GM18873 (cell line): ENCODE results near the gene PARM1.

Experiments used
- ATAC-seq: cut with Tn5 transposase; IDR thresholded peaks from one replicate; pipeline ENCODE4 v1.9.1; 2021; ENCODE audit warnings: mild to moderate bottlenecking, moderate library complexity, moderate number of reproducible peaks; ENCODE audit not compliant: unreplicated experiment, low FRiP score

Gene PARM1

DNA sequence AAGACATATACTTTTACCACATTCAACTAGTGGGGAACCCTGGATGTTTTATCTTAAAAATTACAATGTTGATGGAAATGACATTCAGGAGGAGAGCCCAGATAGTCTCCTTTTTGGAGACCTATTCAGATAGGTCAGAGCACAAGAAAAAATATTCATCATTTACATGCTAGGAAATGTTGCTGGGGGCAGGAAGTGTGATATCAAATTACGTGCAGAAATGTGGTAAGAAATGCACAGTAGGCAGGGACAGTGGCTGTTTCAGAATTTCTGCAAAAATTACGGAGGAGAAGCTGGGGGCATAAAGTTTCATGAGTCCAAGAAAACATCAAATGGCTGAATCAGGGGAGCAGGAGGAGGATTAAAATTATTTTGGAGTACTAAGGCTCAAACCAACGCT, 8.2 kb downstream of the PARM1 start:
- ATAC-seq = no peak

DNA sequence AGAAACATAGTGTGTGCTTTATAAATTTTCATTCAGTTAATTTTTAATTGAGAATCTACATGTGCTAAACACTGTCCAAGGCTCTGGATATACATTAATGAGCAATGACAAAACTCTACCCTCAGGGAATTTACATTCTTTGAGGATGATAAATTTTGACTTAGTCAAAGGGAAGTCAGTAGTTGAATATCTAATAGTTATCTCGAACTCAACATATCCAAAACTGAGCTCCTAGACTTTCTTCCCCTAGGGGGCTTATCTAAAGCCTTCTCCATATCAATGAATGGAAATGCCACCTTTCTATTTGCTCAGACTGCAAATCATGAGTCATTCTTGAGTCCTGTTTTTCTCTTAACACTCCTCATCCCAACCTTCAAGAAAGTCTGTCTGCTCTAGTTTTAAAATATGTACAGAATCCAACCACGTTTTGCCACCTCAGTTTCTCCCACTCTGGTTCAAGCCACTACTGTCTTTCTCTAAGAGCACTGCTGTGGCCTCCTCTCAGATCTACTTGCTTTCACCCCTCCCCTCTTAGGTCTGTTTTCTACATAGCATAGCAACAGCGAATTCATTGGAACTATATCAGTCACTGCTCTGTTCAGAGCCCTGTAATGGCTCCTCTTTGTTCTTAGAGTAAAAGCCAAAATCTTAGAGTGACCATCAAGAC, 9.5 kb downstream of the PARM1 start:
- ATAC-seq = no peak

DNA sequence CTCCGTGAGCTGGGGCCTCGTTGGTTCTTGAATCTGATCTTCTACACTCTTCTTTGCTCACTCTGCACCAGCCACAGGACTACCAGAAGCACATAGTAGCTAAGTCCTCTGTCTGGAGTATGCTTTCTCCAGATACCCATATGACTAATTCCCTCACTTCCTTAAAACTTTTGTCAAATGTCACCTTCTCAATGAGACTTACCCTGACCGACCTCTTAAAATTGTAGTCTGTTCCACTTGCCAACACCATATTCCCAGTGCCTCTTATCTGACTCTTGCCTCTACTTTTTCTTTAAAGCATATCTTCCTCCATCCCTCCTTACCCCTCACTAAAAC, 10.0 kb downstream of the PARM1 start:
- ATAC-seq = no peak

DNA sequence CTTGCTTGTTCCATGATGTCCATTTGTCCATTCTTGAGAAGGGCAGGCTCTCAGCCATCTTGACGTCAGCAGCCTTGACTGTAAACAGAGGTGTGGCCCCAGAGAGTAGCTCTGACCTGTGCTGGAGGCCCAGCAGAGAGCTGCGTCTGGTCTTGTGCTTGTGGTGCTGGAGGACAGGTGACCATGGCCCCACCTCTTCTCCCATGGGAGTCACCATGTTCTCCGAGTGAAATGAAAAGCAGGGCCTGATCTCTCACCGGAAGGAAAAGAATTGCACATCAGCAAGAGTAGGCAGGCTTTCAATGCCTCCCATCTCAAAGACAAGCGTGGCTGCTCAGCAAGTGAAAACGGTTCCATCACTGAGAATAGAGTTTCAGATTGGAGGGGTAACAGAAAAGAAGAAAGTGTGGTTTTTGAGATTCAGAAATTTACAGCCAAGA, 11.5 kb downstream of the PARM1 start:
- no peak for ATAC-seq

DNA sequence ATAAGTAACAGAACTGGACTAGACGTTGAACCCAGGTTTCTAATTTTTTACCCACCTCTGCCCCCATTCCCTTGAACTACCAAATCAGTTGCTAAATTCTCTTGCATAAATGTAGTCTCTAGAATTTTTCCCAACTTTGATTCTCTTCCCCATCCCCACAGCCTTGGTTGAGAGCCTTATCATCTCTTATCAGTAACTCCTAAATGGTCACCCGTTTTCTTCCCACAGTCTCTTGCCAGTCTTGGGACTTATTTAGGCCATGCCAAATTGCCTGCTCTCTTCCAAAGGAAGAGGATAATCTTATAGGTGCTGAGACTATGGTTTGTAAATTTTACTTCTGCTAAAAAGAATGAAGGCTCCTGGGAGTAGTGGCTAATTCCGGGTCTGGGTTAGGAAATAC, 13.3 kb downstream of the PARM1 start:
- ATAC-seq = no peak

DNA sequence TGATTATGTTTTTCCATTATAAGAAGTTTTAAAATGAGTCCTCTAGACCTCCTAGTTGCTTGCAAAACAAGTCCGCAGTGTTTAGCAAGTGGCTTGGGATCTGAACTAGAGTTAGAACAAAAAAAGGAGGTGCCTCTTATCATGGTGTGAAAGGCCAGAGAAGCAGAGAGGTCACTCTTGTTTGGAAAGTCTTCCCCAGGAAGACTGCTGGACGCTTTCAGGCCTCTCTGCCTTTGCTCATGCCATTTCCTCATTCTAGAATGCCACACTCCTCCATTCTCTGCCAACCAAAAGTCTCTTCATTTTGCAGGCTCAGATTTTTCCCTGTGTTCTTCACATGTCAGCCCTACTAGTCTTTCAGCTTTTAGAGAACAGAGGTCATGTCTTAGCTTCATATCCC, 14.9 kb downstream of the PARM1 start:
- no peak for ATAC-seq

DNA sequence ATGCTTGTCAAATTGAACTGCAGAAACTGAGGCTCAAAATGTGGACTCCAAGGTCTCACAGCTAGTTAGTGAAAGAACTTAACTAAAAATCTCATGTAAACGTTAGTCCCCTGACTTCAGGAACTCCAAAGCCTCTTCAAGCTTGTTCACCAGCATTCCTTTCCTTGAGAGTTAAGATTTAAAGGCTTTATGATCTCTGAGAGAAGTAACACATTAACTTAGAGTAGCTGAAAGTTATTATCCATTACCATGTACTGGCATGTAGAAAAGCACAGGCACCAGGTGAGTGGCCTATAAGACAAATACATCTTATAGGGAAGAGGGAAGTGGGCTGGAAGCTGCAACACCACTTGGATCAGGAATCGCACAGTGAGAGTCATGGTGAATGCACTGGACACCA, 15.3 kb downstream of the PARM1 start:
- ATAC-seq = no peak

DNA sequence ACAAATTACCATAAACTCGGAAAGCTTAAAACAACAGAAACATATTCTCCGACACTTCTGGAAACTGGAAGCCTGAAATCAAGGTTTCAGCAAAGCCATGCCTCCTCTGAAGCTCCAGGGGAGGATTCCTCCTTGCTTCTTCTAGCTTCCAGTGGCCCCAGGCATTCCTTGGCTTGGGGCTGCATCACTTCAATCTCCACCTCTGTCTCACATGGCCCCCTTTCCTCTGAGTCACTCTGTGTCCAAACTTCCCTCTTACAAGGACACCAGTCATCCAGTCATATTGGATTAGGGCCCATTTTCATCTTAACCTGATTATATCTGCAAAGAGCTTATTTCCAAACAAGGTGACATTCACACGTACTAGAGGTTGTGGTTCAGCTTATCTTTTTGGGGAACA, 17.3 kb downstream of the PARM1 start:
- no peak for ATAC-seq

DNA sequence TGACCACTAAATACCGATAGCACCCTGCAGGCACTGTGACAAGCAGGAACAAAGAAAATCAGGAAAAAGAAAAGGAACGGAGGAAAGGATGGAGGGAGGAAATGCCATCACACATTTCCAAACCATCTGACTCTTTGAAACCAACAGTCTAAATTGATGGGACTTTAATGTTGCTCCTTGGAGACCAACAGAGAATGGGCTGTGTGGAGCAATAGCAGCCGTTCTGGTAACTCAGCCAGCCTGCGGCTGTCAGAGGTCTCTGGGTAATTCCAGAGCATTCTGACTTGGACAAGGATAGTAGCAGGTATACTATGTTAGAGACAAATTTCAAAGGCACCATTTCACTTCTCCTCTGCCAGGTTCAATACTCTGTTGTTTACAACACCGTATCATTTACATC, 18.0 kb downstream of the PARM1 start:
- ATAC-seq = no peak

DNA sequence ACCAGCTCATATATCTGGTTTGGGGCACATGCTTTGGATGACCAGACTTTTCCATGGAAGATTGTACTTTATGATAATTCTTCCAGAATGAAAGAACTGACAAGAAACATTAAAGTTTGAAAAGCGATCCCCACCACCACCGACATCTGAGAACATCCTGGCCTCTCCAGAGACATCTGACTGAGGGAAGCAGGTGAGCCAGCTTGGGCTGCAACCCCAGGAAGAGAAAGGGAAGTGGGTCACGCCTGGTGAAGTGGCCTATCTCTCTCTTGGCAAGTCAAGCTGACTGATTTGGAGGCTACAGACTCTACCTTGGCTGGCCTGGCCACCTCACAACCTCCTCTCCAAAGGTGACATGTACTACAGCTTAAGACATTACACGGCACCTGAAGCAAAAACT, 20.7 kb downstream of the PARM1 start:
- no peak for ATAC-seq

DNA sequence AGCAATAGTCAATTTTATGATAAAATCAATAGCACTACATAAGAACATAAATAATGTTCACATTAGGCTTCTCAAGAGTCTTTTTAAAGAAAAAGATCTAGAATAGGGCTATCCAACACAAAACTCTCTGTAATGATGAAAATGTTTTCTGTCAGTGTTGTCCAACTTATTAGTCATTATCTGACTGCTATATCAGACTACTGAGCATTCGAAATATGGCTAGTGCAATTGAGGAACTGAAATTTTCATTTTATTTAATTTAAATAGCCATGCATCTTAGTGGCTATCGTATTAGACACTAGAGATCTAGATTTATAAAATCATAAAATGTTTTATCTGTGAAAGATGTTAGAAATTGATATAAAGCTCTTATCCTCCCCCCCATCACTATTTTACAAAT, 26.0 kb downstream of the PARM1 start:
- ATAC-seq = no peak

DNA sequence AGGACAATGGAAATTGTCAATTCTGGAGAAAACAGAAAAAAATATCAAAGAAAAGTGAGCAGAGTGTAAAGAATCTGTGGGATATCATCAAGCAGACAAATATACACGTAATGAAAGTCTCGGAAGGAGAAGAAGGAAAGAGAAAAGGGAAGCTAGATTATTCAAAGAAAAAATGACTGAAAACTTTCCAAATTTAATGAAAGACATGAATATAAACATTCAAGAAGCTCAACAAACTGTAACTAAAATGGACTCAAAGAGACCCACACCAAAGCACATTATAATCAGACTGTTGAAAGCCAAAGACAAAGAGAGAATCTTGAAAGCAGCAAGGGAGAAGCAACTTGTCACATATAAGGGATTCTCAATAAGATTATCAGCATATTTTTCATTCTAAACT, 28.3 kb downstream of the PARM1 start:
- ATAC-seq = no peak

DNA sequence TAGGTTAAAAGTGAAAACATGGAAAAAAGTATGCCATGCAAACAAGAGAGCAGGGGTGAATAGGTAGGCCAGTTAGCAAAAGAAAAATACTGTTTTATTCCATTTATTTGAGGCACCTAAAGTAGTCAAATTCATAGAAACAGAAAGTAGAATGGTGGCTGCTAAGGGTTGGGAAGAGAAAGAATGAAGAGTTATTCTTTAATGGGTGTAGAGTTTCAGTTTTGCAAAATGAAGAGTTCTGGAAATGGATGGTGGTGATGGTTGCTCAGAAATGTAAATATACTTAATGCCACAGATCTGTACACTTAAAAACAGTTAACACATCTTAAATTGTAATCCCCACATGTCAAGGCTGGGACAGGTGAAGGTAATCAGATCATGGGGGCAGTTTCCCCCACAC, 29.7 kb downstream of the PARM1 start:
- ATAC-seq = no peak

DNA sequence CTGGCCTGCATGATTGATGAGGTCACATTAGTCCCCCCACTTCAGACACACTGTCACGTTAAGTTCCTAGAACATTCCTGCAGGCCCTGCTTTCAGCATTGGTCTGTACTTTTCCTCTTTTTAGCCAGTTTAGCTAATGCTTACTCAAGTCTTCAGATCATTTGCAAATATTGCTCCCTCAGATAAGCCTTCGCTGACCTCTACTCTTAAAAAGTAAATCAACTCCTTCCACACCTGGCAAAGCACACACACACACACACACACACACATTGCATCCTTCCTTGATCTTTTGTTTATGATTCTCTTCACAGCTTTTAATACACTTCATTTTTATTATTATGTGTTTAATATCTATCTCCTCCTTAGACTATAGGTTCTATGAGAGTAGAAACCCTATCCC, 31.4 kb downstream of the PARM1 start:
- no peak for ATAC-seq

DNA sequence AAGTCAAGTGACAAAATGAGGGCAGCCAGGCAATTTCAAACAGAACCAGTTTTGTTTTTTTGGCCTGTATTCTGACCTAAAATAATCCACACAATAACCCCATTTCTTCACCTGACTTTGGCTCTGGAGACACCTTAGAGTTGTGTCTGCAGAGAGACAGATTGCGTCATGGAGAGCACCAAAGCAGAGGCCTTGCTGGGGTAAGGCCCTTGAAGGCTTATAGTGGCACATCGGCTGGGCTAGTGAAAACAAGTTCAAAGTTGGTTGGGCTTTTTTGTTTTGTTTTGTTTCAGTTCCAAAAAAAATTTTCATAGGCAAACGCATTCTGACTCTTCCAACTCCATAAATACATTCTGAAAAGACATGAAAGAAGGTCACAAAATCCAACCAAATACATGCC, 34.4 kb downstream of the PARM1 start:
- no peak for ATAC-seq

DNA sequence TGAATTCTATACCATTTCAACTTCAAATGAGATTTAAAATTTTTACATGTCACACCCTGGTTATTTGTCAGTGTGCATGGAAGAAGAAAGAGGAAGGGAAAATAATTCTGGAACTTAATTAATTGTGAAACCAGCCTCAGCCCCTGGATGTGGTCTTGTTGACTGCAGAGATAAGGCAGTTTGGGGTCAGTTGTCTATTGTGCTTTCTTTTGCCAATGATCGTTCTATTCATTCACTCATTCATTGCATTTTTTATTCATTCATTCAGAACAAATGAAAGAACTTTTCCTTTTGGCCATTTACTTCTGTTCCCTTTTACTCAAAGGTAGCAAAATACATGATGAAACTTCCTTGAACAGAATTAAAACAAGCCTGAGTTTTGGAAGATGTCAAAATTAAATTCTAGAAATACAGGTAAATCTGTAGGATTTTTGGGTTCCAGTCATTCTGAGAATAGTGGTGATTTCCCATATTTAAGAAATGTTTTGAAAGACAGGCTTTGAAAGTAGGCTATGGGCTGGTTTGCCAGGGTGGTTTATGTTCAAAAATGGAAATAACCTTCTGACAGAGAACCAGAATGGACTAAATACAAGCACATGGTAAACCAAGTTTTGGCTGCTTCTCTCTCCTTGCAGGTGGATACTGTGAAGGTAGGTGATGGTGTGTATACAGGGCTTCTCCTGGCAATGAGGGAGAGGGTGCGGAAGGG, 35.7 kb downstream of the PARM1 start:
- ATAC-seq = peak; percentile 87

DNA sequence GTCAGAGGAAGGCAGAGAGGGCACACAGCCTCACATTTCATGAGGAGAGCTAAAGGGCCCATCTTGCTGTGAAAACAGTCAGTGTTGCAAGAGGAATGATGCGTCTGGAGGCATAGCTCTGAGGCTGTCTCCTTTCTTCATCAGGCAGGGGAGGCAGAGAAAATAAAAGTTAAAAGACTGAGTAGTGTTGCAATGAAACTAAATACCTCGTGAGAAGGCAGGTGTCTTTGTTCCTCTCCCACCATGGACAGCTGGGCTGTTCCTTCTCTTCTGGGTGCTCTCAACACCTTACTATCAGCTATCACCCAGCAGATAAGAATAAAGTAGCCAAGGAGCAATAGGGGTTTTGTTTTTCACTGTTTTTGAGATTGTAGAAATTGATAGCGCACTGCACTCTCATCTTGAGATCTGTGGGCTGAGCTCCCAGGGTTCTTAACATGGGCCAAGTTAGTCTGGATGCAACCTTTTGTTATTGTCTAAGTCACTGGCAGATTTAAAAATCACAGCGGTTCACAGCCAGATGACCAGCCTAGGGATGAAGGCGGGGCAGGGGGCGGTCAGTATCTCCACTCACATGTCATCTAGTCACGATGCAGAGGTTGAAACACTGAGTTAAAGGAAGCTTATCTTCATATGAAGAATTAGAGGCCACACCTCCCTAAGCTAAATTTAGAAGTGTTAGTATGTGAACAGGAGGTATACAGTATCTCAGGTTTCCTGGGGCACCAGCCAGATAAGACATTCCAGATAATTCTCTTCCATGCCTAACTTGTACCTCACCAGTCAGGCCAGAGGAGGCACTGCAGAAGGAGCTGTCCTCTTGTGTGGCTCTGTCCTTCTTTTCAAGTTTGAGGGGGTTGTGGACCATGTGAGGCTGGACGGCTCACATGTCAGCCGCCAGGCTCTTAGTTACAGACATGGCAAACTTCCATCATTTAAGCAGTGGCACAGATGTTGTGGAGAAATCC, 36.9 kb downstream of the PARM1 start:
- no peak for ATAC-seq

DNA sequence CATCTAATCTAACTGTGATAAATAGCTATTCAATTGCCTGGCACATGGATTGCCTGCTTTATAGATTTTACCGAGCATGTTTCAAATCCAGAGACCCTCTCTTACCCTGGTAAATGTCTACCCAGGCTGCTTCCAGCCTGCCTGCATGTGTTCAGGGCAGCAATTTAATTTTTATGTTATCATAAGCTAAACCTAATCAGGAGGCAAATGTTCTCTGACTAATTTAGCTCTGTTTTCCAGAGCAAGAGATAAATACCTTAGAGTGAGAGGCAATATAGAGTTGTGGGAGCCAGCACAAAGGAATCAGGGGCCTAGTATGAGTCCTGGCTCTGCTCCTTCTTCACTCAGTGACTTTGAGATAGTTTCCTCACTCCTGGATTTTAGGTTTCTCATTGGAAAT, 37.7 kb downstream of the PARM1 start:
- no peak for ATAC-seq

DNA sequence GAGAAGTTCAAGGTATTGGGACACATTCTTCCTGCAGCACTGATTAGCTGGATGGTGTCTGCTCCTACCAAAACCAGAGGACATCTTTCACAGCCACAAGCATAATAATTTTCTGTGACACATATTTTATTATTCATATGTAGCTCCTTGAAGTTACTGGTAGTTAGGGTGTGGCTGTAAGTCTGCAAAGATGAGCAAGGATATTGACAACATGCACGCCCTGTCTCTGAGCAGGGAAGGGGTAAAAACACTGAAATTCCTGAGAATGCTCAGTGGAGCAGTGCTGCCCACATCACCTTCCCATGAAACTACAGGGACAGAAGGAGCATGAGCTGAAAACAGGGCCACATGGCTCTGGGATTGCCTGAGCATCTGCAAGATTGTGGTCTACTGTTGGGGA, 38.9 kb downstream of the PARM1 start:
- ATAC-seq = no peak

DNA sequence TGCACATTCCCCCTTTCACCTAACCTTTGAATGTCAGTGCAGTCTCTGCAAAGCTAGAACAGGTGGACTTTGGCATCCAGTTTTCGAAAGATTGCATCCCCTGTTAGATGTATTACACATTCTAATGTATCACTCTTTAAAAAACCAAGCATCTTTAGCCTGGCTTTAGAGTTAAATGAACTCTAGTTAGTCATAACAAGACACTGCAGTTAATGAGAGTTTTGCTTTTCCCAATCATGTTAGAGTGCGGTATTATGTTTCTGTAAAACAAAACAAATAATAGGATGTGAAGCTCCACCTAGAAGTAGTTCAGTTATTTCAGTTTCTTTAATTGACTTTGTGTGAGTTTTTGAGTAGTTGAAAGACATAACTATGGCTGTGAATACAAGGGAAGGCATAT, 42.2 kb downstream of the PARM1 start:
- no peak for ATAC-seq
